ENCODE data around the gene CTNNBL1.

Gene CTNNBL1

DNA sequence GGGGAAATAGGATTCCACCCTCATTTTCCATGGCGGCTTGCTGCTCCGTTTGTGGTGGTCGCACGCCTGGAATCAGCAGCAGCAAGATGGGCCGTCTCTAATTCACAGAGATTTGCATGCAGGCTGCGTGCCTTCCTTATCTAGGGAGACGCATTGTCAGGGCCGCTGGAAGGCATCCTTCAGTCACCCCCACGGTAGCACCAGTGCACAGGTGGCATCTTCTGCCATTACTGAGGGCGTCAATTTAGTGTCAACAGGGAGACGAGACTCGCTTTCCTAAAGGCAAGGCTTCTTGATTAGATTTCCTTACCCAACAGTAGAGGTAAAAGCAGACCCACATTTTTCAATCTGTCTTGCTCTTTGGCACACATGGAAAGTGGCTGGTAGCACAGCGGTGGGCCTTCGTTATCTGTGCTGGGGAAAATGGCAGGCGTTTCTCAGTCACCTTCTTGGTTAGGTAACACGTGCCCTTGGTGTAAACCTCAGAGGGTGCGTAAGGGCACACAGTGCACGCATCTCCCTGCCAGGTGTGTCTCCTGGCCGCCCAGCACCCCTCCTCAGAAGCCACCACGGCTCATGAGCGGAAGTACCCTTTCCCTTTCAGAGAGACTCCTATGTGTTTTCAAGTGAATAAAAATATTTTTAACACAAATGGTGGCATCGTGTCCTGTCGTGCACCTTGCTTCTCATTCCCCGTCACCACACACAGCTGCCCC, 181.8 kb downstream of the CTNNBL1 start:
- Histone ChIP-seq H3K27me3 (replicated peaks) (no peaks in the 10 kb centered on the region), H3K36me3 (replicated peaks) (no peaks in the 10 kb centered on the region), H3K4me3 (ENCODE audit: low read depth, low read length) (no peak overlapping the region), H3K27ac (no peak overlapping the region)
- DNase-seq = no peak
- TF ChIP-seq, protein P1, sequence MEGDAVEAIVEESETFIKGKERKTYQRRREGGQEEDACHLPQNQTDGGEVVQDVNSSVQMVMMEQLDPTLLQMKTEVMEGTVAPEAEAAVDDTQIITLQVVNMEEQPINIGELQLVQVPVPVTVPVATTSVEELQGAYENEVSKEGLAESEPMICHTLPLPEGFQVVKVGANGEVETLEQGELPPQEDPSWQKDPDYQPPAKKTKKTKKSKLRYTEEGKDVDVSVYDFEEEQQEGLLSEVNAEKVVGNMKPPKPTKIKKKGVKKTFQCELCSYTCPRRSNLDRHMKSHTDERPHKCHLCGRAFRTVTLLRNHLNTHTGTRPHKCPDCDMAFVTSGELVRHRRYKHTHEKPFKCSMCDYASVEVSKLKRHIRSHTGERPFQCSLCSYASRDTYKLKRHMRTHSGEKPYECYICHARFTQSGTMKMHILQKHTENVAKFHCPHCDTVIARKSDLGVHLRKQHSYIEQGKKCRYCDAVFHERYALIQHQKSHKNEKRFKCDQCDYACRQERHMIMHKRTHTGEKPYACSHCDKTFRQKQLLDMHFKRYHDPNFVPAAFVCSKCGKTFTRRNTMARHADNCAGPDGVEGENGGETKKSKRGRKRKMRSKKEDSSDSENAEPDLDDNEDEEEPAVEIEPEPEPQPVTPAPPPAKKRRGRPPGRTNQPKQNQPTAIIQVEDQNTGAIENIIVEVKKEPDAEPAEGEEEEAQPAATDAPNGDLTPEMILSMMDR (IDR thresholded peaks at IDR 0.05; ENCODE audit: low read depth, low read length, missing control alignments) = no peak
- in situ Hi-C loops (cut with HindIII; ENCODE audit: low pct_ligation_motif_present, low sequenced_read_pairs) = no loop called here

DNA sequence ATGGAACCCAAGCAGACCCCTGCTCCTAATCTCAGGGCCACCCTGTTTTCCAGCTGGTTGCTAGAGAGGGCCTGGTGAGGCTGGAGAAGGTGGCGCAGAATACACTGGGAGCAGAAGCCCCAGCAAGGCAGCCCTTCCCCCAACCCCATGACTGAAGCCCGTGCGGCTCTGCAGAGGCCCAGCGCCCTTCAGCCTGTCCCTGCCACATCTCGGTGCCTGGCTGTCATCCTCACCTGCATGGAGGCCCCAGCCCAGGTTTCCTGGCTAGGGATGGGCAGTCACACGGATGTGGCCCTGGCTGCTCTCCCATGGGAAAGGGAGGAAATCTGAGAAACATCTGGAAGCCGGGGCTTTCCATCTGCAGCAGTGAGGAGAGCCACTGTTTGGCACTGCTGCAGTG, 183.0 kb downstream of the CTNNBL1 start:
- Histone ChIP-seq H3K27me3 (replicated peaks) (no peaks in the 10 kb centered on the region), H3K27ac (no peak overlapping the region), H3K4me3 (ENCODE audit: low read depth, low read length) (no peak overlapping the region), H3K36me3 (replicated peaks) (no peaks in the 10 kb centered on the region)
- TF ChIP-seq, protein P1 (IDR thresholded peaks at IDR 0.05; ENCODE audit: low read depth, low read length, missing control alignments) = no peak
- DNase-seq = no peak
- in situ Hi-C loops (cut with HindIII; ENCODE audit: low pct_ligation_motif_present, low sequenced_read_pairs) = no loop called here

DNA sequence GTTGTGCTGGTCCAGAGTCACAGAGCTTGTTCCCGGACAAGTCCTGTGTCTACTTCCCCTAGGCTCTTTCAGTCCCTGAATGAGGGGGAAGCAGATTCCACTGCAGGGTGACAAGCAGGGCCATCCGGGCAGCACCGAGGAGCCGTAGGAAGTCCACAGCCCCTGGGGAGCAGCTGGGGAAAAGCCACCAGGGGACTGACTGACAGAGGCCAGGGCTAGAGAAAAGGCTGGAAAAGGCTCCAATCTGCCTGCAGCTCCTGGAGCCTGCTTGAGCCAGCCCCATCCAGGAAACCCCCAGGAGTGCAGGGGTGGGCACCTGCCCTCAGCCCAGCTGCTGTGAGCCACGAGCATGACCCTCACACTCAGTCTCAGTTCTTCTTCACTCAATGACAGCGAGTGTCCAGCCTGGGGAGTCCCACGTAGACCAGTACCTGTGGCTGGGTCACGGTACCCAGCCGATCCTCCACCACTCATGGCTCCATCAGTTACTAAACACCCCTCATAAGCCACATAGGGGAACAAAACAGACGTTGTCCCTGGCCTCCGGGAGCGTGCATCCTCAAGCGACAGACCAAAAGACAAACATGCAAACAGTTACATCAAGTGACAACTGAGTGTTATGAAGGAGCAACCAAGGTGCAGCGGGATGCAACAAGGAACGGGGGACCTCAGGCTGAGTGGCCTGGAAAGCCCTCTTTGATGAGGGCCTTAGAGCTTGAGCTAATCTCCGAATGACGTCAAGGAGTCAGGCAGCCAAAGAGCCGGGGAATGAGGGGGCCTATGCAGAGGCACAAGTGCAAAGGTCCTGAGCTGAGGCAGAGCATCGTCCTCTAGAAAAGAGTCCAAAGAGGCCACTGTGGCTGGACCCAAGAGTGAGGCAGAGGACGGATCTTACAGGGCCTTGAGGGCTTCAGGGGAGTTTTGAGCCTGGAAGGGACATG, 184.3 kb downstream of the CTNNBL1 start:
- Histone ChIP-seq H3K27me3 (replicated peaks) (no peaks in the 10 kb centered on the region), H3K4me3 (ENCODE audit: low read depth, low read length) (no peak overlapping the region), H3K36me3 (replicated peaks) (no peaks in the 10 kb centered on the region), H3K27ac (no peak overlapping the region)
- in situ Hi-C loops (cut with HindIII; ENCODE audit: low pct_ligation_motif_present, low sequenced_read_pairs) = no loop called here
- TF ChIP-seq, protein P1 (IDR thresholded peaks at IDR 0.05; ENCODE audit: low read depth, low read length, missing control alignments) = no peak
- DNase-seq = no peak

DNA sequence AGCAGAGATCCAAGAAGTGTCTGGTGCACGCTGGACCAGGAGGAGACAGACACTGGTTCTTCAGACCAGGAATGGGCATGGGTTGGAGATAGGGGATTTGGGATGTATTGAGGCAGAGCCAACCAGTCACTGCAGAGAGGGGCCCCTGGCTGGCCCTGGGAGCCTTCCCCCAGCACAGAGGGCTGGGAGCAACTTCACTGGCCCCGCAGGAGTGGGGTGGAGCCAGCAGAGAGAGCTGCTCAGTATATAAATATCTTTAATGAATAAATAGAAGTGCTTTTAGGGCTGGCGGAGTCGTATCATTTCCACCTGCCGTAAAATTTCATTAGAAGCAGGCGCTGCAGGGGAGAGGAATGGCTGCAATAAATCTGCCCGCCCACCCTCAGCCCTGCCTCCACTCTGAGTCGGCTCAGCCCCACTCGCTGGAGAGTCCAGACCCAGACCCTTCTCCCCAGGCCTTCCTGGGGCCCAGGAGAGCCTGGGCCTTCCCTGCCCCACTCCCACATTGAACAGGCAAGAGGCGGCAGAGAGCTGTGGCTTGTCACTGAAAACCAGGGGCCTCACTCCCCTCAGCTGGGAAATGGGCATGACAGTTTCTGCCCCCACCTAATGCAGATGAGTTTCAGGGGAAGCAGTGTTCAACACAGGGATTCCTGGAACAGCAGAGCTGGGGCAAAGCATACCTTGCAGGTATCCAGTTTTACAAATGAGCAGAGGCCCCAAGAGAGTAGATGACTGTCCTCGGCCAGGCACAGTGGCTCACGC, 185.2 kb downstream of the CTNNBL1 start:
- Histone ChIP-seq H3K27ac (no peak overlapping the region), H3K36me3 (replicated peaks) (no peaks in the 10 kb centered on the region), H3K4me3 (ENCODE audit: low read depth, low read length) (no peak overlapping the region), H3K27me3 (replicated peaks) (no peaks in the 10 kb centered on the region)
- no peak for DNase-seq
- in situ Hi-C loops (cut with HindIII; ENCODE audit: low pct_ligation_motif_present, low sequenced_read_pairs) = no loop called here
- TF ChIP-seq, protein P1 (IDR thresholded peaks at IDR 0.05; ENCODE audit: low read depth, low read length, missing control alignments) = no peak

DNA sequence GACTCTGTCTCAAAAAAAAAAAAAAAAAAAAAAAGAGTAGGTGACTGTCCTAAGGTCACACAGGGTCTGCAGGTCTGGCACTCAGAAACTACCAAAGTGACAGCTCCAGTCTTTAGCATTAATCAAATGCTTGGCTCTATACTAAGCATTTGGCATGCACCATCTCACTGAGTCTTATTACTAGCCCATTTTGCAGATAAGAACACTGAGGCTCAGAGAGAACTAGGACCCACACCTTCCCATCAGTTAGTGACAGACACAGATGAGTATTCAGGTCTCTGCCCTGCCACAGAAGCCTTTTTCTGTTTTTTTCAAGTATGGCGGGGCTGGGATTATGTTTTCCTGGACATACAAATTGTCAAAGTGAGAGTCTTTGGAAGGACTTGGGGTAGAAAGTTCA, 186.0 kb downstream of the CTNNBL1 start:
- no peak for DNase-seq
- H3K36me3 ChIP-seq (replicated peaks) = no peaks in the 10 kb centered on the region
- in situ Hi-C loops (cut with HindIII; ENCODE audit: low pct_ligation_motif_present, low sequenced_read_pairs) = no loop called here
- no peak overlapping the region for H3K4me3 ChIP-seq (ENCODE audit: low read depth, low read length)
- H3K27ac ChIP-seq = no peak overlapping the region
- TF ChIP-seq, protein P1 (IDR thresholded peaks at IDR 0.05; ENCODE audit: low read depth, low read length, missing control alignments) = no peak
- H3K27me3 ChIP-seq (replicated peaks) = no peaks in the 10 kb centered on the region

Data from brain microvascular endothelial cell (primary cell).